Measurements from ENCODE around the gene NMNAT3.
"Not testable (repeated sequence)": the region's sequence is repeated elsewhere in the genome, so short reads cannot be mapped to it uniquely, and the experiment has no call there.

Gene NMNAT3

GRCh38 chr3:139586420-139587017 is 91.3 kb downstream of the NMNAT3 start:
- no peak overlapping the region for H3K4me3 ChIP-seq (ENCODE audit: low read depth, low read length)

DNA sequence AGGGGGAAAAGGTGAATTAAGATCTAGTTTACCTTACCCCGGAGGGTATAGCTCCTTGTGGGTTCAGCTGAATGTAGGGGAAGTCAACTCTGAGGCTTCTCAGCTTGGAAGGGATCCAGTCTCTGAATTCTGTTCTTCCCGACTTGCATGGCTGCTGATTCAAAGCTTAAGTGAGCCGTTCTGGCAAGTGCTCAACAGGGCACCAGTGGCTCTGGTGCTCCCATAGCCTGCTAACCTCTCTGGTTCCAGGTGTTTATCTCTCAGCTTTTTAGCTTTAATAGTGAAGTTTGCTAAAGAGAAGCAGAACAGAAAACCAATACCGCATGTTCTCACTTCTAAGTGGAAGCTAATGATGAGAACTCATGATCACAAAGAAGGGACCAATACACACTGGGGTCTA is 92.0 kb downstream of the NMNAT3 start:
- H3K4me3 ChIP-seq (ENCODE audit: low read depth, low read length), result no peak overlapping the region

GRCh38 chr3:139583651-139584050 is 94.1 kb downstream of the NMNAT3 start:
- H3K4me3 ChIP-seq (ENCODE audit: low read depth, low read length), result not testable (repeated sequence)

DNA sequence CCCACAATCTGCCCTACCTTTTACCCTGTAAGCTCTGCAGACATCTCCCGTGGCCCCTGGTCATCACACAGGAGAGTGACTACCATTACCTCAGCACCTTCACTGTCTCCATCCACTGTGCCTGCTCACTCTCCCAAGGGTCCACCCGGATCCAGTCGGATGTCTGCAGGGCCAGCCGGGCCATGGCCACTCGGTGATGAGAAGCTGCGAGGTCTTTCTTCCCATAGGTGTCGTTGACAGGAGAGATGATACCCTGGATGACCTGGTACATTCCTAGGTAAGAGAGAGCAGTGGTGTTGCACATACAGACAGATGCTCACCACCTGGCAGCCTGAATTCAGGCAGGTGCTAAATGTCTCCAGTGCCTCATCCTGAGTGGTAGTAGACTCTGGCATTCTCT is 99.0 kb downstream of the NMNAT3 start:
- H3K4me3 ChIP-seq (ENCODE audit: low read depth, low read length), result no peak overlapping the region

GRCh38 chr3:139577909-139578308 is 99.9 kb downstream of the NMNAT3 start:
- no peak overlapping the region for H3K4me3 ChIP-seq (ENCODE audit: low read depth, low read length)

DNA sequence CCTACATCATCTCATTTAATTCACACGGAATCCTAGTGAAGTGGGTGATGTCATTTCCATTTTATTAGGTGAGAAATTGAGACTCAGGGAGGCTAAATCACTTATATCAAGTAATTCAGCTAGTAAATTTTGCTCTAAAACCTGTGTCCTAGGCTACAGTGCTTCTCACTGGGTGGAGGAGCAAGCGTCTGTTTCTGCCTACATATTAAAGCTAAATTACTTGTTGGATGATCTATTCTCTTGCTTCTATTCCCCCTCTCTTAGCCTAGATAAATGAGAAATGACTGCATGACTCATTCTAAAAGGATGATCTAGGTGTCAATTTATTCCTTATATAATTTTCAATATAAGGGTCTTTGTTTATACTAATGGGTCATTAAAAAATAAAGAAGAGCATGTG is 100.4 kb downstream of the NMNAT3 start:
- H3K4me3 ChIP-seq (ENCODE audit: low read depth, low read length), result no peak overlapping the region

DNA sequence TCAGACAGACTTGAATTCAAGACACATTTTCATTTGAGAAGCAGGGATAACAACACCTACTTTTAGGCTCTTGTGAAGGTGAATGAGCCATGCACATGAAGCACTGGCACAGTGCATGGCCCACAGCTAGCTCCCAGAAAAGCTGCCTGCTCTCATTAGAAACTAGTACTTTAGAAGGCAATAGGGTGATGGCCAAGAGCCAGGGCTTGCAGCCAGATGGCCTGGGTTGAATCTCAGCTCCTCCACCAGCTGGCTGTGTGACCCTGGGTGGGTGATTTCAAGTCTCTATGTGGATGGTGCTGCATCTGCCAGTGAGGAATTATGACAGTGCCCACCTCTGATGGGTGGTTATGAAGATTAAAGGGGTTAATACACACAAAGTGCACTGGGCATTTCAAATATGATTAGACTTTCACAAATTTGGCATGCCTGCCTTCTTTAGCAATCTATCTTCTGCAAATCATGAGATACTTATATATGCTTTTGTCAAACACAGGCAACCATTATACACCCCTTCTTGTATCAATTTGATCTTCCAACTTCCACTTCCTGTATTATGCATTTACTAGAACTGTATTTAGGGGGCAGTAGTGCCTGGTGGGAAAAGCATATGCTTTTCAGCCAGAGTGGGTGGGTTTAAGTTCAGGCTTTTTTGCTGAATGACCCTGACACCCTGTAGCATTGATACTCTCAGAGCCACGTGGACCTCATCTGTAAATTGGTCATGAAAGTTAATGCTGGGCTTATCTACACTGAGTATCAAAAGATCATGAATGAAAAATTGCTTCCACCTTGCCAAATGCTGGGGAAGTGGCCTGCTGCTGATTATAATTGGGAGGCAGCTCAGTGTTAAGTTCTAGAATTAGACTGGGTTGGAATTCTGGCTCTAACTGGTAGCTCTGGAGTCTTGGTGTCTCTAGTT is 103.5 kb downstream of the NMNAT3 start:
- H3K4me3 ChIP-seq (ENCODE audit: low read depth, low read length), result no peak overlapping the region

DNA sequence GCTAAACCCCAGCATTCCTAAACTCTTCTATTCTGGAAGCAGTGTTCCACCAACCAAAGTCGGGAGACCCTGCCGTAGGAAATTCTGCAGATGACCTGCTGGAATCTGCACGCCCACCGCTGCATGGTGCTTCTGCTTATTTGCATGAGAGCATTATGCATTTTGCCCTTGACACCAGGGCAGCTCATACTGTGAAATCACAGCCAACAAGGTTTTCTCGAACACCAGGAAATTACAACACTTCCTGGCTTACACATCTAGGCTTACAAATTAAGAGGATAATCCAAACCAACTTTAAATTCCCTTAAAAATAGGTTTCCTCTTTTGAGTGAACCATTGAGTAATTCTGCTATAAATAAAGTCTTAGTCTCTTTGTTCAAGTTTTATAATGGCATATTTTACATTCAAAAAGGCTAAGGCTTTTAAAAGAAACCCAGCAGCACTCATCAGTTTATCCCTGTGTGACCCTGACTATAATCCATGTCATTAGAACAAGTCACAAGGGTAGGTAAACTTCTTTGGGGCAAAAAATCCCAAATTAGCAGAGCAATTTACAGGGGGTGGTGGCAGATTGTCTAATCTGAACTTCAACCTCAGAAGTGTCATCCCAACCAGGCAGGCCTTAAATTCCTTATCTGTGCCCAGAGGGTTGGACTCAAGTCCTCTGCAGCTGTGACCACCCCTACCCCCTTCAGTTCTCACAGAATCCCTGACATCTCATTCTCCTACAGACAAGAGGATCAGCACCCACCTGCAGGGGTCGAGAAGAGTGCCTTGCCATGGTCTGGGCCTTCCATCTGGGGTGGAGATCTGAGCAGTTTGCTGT is 104.7 kb downstream of the NMNAT3 start:
- no peak overlapping the region for H3K4me3 ChIP-seq (ENCODE audit: low read depth, low read length)

DNA sequence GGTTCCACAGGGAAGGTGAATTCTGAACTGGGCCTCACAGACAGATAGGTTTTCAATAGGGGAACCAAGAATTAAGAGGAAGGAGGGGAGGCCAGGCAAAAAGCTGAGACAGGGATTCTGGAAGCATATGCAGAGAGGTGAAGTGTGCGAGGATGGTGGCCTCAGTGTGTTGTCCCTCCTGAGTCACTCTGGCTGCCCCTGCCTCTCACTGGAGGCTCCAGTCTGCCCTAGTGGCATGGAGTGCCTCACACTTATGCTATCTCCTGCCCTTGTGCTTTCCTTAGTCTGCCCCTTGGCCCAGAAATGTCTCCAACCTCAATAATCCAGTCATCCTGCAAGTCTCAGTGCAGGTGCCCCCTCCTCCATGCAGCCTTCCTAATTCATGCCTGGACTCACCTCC is 106.1 kb downstream of the NMNAT3 start:
- H3K4me3 ChIP-seq (ENCODE audit: low read depth, low read length), result no peak overlapping the region

DNA sequence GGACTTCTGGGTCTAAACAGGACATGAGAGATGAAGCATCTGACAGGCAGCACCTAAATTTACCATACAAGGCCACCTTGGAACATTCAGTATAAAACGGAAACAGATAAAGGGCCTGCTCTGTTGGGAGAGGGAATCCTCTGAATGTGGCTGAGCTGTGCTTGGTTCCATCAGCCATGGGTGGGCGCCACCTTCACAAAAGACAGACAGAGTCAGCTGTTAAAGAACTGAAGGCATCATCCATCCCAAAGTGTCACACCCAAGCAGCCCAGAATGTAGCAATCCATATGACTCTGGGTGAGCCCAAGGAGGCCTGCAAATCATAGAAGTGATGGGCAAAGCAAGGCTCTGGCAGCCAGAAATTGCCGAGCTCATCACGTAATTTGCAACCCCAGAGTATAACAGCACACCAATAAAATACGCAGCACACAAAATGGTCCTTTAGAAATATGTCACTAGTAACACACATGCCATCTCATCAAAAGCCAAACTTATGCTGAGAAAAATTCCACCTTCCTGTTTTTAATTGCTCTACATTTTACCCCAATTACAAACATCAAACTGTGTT is 113.4 kb downstream of the NMNAT3 start:
- no peak overlapping the region for H3K4me3 ChIP-seq (ENCODE audit: low read depth, low read length)

GRCh38 chr3:139561959-139562676 is 115.7 kb downstream of the NMNAT3 start:
- H3K4me3 ChIP-seq (ENCODE audit: low read depth, low read length), result no peak overlapping the region

DNA sequence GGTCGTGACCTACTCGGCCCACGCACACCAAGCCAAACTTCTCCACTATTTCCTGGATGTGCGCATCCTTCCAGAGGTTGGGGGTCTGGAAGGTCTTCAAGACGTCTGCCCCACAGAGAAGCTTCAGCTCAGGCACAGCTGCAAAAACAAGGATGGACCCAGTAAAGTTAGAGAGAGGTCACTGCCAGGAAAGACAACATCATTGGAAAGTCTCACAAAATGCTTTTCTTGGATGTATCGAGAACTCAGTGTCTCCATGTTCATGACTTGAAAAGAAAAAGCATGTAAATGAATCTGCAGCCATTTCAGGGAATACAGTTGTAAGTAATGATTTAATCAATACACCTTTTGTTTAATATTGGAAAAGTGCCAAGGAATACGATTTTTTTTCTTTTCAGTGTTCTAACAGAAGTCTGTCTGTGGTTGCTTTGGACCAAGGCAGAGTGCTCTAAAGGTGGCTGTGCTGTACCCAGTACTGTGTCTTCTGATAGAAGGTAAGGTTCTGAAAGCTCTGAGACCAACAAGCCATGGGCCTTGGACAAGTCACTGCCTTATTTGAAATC is 116.4 kb downstream of the NMNAT3 start:
- H3K4me3 ChIP-seq (ENCODE audit: low read depth, low read length), result no peak overlapping the region

DNA sequence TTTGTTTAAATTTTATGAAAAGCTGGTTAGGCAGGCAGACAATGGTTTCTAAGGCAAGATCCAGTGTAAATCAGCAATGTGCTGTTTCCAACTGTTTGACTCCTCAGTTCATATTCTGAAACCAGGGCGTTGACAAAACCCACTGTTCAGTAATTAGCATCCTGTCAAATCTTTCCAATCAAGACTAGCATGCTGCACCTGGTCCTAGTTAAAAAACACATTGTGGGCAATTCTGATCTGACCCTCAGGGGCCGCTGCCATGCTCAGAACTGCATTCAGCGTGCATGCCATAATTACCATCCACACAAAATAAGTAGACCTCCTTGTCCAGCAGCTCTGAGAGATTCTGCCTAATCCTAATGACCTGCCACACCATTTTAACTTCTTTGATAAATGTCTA is 117.4 kb downstream of the NMNAT3 start:
- no peak overlapping the region for H3K4me3 ChIP-seq (ENCODE audit: low read depth, low read length)

DNA sequence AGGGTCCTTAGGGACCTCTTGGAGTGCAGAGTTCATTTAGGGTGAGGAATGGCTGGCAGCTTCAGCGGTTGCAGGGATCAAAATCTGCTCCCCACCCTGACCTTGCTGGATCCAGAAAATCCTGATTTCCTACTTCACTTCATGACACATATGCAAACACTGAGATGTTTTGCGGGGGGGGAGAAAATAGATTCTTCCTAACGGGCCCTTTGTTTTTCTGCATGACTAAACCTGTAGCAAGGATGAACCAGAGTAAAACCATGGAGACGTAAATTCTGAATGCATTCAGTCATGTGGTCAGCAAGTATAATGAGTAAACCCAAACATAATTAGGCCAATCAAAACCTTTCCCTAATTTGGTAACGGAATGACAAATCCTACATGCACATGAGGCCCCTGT is 118.2 kb downstream of the NMNAT3 start:
- H3K4me3 ChIP-seq (ENCODE audit: low read depth, low read length), result no peak overlapping the region

GRCh38 chr3:139558351-139559266 is 119.2 kb downstream of the NMNAT3 start:
- H3K4me3 ChIP-seq (ENCODE audit: low read depth, low read length), result no peak overlapping the region

- H3K4me3 ChIP-seq (ENCODE audit: low read depth, low read length), result no peak overlapping the region
Observed at GRCh38 chr3:139557041-139557440, 120.7 kb downstream of the NMNAT3 start.

DNA sequence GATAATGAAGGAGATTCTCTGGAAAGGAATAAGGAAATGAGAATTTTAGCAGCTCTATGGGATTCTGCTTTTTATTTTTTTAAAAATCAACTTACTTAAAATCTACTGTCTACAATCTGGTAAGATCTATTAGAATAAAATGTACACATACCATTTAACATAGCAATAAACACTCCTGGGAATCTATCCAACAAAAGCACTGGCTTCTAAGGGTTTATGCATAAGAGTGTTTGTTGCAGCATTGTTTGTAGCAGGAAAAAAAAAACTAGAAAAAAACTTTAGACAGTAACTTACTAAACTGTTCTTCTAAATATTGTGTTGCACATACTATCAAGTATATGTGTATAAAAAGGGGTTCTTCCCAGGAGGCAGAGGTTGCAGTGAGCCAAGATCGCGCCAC is 122.5 kb downstream of the NMNAT3 start:
- H3K4me3 ChIP-seq (ENCODE audit: low read depth, low read length), result no peak overlapping the region

DNA sequence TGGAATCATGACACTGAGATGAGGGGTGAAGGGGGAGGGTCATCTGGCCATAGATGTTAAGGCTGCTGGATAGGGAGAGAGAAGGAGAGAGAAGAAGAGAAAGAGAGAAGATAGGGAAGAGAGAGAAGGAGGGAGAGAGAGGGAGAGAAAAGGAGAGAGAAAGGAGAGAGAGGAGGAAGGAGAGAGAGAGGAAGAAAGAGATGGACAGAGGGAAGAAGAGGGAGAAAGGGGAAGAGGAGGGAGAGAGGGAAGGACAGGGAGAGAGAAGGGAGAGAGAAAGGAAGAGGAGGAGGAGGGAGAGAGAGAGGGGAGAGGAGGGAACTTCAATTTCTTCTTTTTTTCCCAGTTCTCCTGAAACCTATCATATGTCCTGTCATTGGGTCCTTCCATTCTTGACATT is 123.1 kb downstream of the NMNAT3 start:
- H3K4me3 ChIP-seq (ENCODE audit: low read depth, low read length), result no peak overlapping the region

GRCh38 chr3:139552632-139553365 is 125.0 kb downstream of the NMNAT3 start:
- H3K4me3 ChIP-seq (ENCODE audit: low read depth, low read length), result no peak overlapping the region

All from iPS-11a (cell line).